HFFc6 (cell line): ENCODE data around the gene HCN2. TPM values are rescaled to one million over a fixed set of nuclear protein-coding genes. Genes with fewer than 3 reads are reported as not detected.

Experiments
- DNase-seq: peaks from one replicate; pipeline ENCODE4 v3.0.0-alpha.2; 2018
- H3K27ac Mint-ChIP-seq: 2 replicates; pipeline ENCODE4 v1.8.0; 2020; ENCODE audit warnings: mild to moderate bottlenecking, mixed read lengths
- H3K27me3 Mint-ChIP-seq: 2 replicates; pipeline ENCODE4 v1.8.0; 2021; ENCODE audit warnings: mild to moderate bottlenecking, moderate library complexity, mixed read lengths; ENCODE audit not compliant: insufficient read depth
- H3K36me3 Mint-ChIP-seq: 2 replicates; pipeline ENCODE4 v1.8.0; 2021; ENCODE audit warnings: low read depth, mixed read lengths
- H3K4me1 Mint-ChIP-seq: 2 replicates; pipeline ENCODE4 v1.8.0; 2020; ENCODE audit warnings: low read depth, mixed read lengths
- H3K4me3 Mint-ChIP-seq: 2 replicates; pipeline ENCODE4 v1.8.0; 2020; ENCODE audit warnings: mild to moderate bottlenecking, moderate library complexity, mixed read lengths
- H3K9me3 Mint-ChIP-seq: 2 replicates; pipeline ENCODE4 v1.8.0; 2020; ENCODE audit warnings: mild to moderate bottlenecking, mixed read lengths
- CTCF ChIP-seq: fragments of 200-600 bp; sonication (generic); IDR thresholded peaks from 2 replicates; pipeline ENCODE4 v1.5.0; 2021; ENCODE audit warnings: antibody characterized with exemption, mild to moderate bottlenecking
- total RNA-seq, 6 experiments: library from RNA; stranded (reverse); fragmentation: NEBNext Ultra II Directional; extraction: Animal tissue kit (Norgen Biotek cat#: 25700); gene quantifications; 2 replicates in 1 of 6; 3 replicates in 5 of 6; pipeline ENCODE4 v1.2.3, GENCODE V29; 2021

HCN2 gene
- total RNA-seq, 6 experiments from 2014 or later = 2.8 to 3.6 (median 3.1) TPM

- Mint-ChIP-seq H3K27me3 (peaks cover 3% of the 10 kb centered on the region; the same call in 1 of the 2 replicates), H3K9me3 (no peaks in the 10 kb centered on the region)
- no peak for TF ChIP-seq CTCF
Observed at GRCh38 chr19:576768-577438, 12.8 kb upstream of the HCN2 start.

DNA sequence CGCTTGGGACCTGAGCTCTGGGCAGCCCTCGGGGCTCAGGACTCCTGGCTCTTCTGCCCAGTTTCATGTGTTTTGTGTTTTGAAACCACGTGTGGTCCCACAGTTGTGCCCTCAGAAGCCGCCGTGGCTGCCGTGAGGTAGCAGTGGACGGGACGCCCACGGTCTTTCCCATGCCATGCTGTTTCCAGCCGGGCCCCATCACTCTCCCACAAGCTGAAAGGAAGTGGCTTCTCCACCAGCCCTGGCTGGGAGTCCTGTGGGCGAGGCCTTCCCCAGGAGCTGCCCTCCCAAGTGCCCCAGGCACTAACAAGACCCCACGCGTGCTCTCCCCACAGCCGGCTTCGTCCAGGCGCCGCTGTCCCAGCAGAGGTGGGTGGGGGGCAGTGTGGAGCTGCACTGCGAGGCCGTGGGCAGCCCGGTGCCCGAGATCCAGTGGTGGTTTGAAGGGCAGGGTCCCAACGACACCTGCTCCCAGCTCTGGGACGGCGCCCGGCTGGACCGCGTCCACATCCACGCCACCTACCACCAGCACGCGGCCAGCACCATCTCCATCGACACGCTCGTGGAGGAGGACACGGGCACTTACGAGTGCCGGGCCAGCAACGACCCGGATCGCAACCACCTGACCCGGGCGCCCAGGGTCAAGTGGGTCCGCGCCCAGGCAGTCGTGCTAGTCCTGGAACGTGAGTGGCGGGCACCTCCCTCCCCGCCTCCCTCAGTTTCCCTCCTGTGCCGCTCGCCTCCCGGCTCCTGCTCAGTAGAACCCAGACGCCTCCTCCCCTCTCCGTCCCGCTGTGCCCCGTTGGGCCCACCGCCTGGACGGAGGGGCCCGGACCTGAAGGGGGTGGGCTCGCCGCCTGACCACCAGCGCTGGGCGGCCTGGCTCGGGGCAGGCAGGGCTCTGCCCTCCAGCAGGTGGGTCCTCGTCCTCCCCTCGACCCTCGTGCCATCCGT is 12.0 kb upstream of the HCN2 start:
- Mint-ChIP-seq H3K27me3 (peaks cover 2% of the 10 kb centered on the region; the same call in 1 of the 2 replicates), H3K4me3 (no peak overlapping the region), H3K9me3 (no peaks in the 10 kb centered on the region), H3K27ac (no peak overlapping the region), H3K4me1 (peaks cover 29% of the 10 kb centered on the region), H3K36me3 (0 out of 2 replicates have a peak, but pooled peaks cover 1% of the 10 kb centered on the region)
- peak; percentile 25 for TF ChIP-seq CTCF
- DNase-seq = no peak

More at GRCh38 chr19:576768-577438, 12.8 kb upstream of the HCN2 start:
- Mint-ChIP-seq H3K4me3 (no peak overlapping the region), H3K4me1 (peaks cover 26% of the 10 kb centered on the region), H3K27ac (peak overlapping the region; percentile 45; the same call in 1 of the 2 replicates), H3K36me3 (no peaks in the 10 kb centered on the region)
- DNase-seq = no peak

- Mint-ChIP-seq H3K27me3 (peaks cover 5% of the 10 kb centered on the region), H3K4me1 (peaks cover 28% of the 10 kb centered on the region), H3K4me3 (no peak overlapping the region), H3K36me3 (0 out of 2 replicates have a peak, but pooled peaks cover 5% of the 10 kb centered on the region), H3K27ac (no peak overlapping the region), H3K9me3 (no peaks in the 10 kb centered on the region)
- no peak for DNase-seq
- no peak for TF ChIP-seq CTCF
Observed at GRCh38 chr19:579111-579841, 10.4 kb upstream of the HCN2 start.

GRCh38 chr19:579842-580155 is 9.9 kb upstream of the HCN2 start:
- H3K27ac Mint-ChIP-seq = no peak overlapping the region
- no peak overlapping the region for H3K4me3 Mint-ChIP-seq
- peaks cover 23% of the 10 kb centered on the region for H3K4me1 Mint-ChIP-seq
- TF ChIP-seq CTCF = no peak
- peaks cover 5% of the 10 kb centered on the region for H3K27me3 Mint-ChIP-seq
- no peaks in the 10 kb centered on the region for H3K9me3 Mint-ChIP-seq
- DNase-seq = no peak
- H3K36me3 Mint-ChIP-seq = 0 out of 2 replicates have a peak, but pooled peaks cover 5% of the 10 kb centered on the region

DNA sequence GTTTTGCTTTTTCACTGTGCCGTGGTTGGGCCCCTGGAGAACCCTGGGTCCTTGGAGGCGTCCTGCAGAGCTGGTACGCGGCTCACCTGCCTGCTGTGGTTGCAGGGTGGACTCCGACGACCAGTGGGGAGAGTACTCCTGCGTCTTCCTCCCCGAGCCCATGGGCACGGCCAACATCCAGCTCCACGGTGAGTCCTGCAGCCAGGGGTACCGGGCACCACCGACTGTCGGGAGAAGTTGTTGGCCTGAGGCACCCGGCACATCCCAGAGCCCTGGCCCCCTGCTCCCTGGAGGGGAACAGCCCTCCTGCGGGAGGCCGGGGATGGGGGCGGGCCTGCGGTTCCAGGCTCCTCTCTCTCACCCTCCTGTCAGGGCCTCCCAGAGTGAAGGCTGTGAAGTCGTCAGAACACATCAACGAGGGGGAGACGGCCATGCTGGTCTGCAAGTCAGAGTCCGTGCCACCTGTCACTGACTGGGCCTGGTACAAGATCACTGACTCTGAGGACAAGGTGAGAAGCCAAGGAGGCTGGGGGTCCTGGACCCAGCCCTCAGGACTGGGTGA is 9.3 kb upstream of the HCN2 start:
- Mint-ChIP-seq H3K4me3 (no peak overlapping the region), H3K27me3 (peaks cover 4% of the 10 kb centered on the region), H3K4me1 (peaks cover 18% of the 10 kb centered on the region), H3K36me3 (0 out of 2 replicates have a peak, but pooled peaks cover 5% of the 10 kb centered on the region), H3K27ac (no peak overlapping the region), H3K9me3 (no peaks in the 10 kb centered on the region)
- no peak for TF ChIP-seq CTCF
- no peak for DNase-seq
